B cell (primary cell): ENCODE results near the gene ENKUR. TPM values are rescaled to one million over a fixed set of nuclear protein-coding genes. Genes with fewer than 3 reads are reported as not detected.

ENCODE experiments used
- ATAC-seq: fragments of 200-7000 bp; cut with Tn5 transposase; one replicate; pipeline ENCODE4 v1.10.0; 2021; ENCODE audit warnings: low read depth, mild to moderate bottlenecking, moderate number of reproducible peaks, moderate library complexity
- CTCF ChIA-PET: fragments of 350-600 bp; sonication (Branson Sonifier 250); formaldehyde crosslinking; loops from one replicate; lab custom pipeline; 2021; ENCODE audit warnings: antibody characterized with exemption, inconsistent platforms; lab: Charles Lee
- POLR2A ChIA-PET: fragments of 350-600 bp; sonication (Branson Sonifier 250); formaldehyde crosslinking; loops from one replicate; lab custom pipeline; 2021; ENCODE audit warnings: antibody characterized with exemption; lab: Charles Lee
- DNase-seq: peaks from one replicate; pipeline ENCODE4 v3.0.0; 2013
- H2AFZ ChIP-seq: 2 replicates; pipeline ENCODE4 v1.6.1; 2012; ENCODE audit warnings: mild to moderate bottlenecking, low read depth, low read length; ENCODE audit not compliant: insufficient read depth, poor library complexity, severe bottlenecking
- H3K27ac ChIP-seq, 2 donors: 1 replicate in 1 of 2; 2 replicates in 1 of 2; pipeline ENCODE4 v1.5.1; 2012 to 2013; ENCODE audit warnings: low read length in 2 of 2, mild to moderate bottlenecking in 2 of 2, moderate library complexity in 1 of 2
- H3K27me3 ChIP-seq, 4 experiments: fragments of 200-600 bp in 1 of 4; sonication (generic) in 1 of 4; replicated peaks in 1 of 4; 1 replicate in 2 of 4; 2 replicates in 2 of 4; pipeline versions ENCODE4 v1.6.1 to v1.7.0; 2013 to 2016; ENCODE audit warnings: low read length in 3 of 4, mild to moderate bottlenecking in 2 of 4, mixed read lengths in 1 of 4, moderate library complexity in 1 of 4; ENCODE audit not compliant: insufficient read depth in 4 of 4, control insufficient read depth in 3 of 4; ENCODE audit errors: control extremely low read depth in 1 of 4
- H3K36me3 ChIP-seq, 2 experiments: replicated peaks in 1 of 2; 1 replicate in 1 of 2; 2 replicates in 1 of 2; pipeline versions ENCODE4 v1.6.1 to v1.7.1; 2013; ENCODE audit warnings: low read length in 1 of 2; ENCODE audit not compliant: insufficient read depth in 2 of 2, control insufficient read depth in 1 of 2; ENCODE audit errors: control extremely low read depth in 1 of 2, extremely low read depth in 1 of 2
- H3K4me1 ChIP-seq, 2 donors: fragments of 200-600 bp in 1 of 2; sonication (generic) in 1 of 2; 1 replicate in 1 of 2; 2 replicates in 1 of 2; pipeline versions ENCODE4 v1.5.1 to v1.6.1; 2013 to 2017; ENCODE audit warnings: low read length in 2 of 2; ENCODE audit not compliant: control insufficient read depth in 2 of 2, insufficient read depth in 2 of 2
- H3K4me2 ChIP-seq: replicated peaks from 2 replicates; pipeline ENCODE3; 2012; ENCODE audit warnings: mild to moderate bottlenecking, low read depth, low read length; ENCODE audit not compliant: poor library complexity, severe bottlenecking
- H3K4me3 ChIP-seq, 5 experiments: fragments of 200-600 bp in 1 of 5; sonication (generic) in 1 of 5; 1 replicate in 3 of 5; 2 replicates in 2 of 5; pipeline versions ENCODE4 v1.5.1 to v1.7.0; 2011 to 2016; ENCODE audit warnings: low read length in 4 of 5, mild to moderate bottlenecking in 4 of 5, low read depth in 2 of 5, control low read depth in 1 of 5, moderate library complexity in 1 of 5; ENCODE audit not compliant: insufficient read depth in 1 of 5; ENCODE audit errors: control extremely low read depth in 1 of 5, extremely low read depth in 1 of 5
- H3K79me2 ChIP-seq: fragments of 200-600 bp; sonication (generic); one replicate; pipeline ENCODE4 v1.6.0; 2016; ENCODE audit warnings: low read length; ENCODE audit not compliant: control insufficient read depth, insufficient read depth
- H3K9ac ChIP-seq: fragments of 200-600 bp; sonication (generic); 2 replicates; pipeline ENCODE4 v1.6.1; 2017; ENCODE audit warnings: mild to moderate bottlenecking, low read length, moderate library complexity
- H3K9me3 ChIP-seq, 3 donors: one replicate each; pipeline versions ENCODE4 v1.6.1 to v1.7.1; 2013; ENCODE audit warnings: low read length in 2 of 3; ENCODE audit not compliant: control insufficient read depth in 2 of 3, insufficient read depth in 1 of 3; ENCODE audit errors: control extremely low read depth in 1 of 3
- H4K20me1 ChIP-seq: 2 replicates; pipeline ENCODE4 v1.6.0; 2012; ENCODE audit warnings: mild to moderate bottlenecking, low read length; ENCODE audit not compliant: insufficient read depth, control insufficient read depth, poor library complexity, severe bottlenecking
- H3K27ac Mint-ChIP-seq: one replicate; pipeline ENCODE4 v1.8.0; 2021; ENCODE audit warnings: mixed read lengths
- H3K27me3 Mint-ChIP-seq: one replicate; pipeline ENCODE4 v1.8.0; 2021; ENCODE audit warnings: mixed read lengths
- H3K4me1 Mint-ChIP-seq: one replicate; pipeline ENCODE4 v1.8.0; 2021; ENCODE audit warnings: mixed read lengths
- H3K4me3 Mint-ChIP-seq: one replicate; pipeline ENCODE4 v1.8.0; 2021; ENCODE audit warnings: mixed read lengths
- H3K9me3 Mint-ChIP-seq: one replicate; pipeline ENCODE4 v1.8.0; 2022; ENCODE audit warnings: mixed read lengths; ENCODE audit not compliant: insufficient read depth
- EZH2 ChIP-seq: IDR thresholded peaks from 2 replicates; pipeline ENCODE4 v1.6.1; 2012; ENCODE audit warnings: borderline replicate concordance, low read depth, mild to moderate bottlenecking, moderate library complexity, low read length; ENCODE audit not compliant: insufficient read depth, poor library complexity, severe bottlenecking
- WGBS: methylation state at CpG from one replicate; pipeline ENCODE4 v1.1.5; 2013; ENCODE audit warnings: missing lambda C conversion rate; ENCODE audit not compliant: insufficient coverage; 5-methylcytosine and 5-hydroxymethylcytosine counted together
- intact Hi-C: fragments of 100-400 bp; cut with micrococcal nuclease; formaldehyde crosslinking; loops from one replicate; pipeline ENCODE4 v1.10.0; 2022
- polyA plus RNA-seq: library from polyadenylated mRNA; depleted of rRNA; stranded (reverse); fragments of >200 nt; gene quantifications from 2 replicates; pipeline ENCODE4 v1.2.3, GENCODE V29; 2012
- small RNA-seq: library from RNA; depleted of rRNA; stranded (forward); fragments of <200 nt; gene quantifications from one replicate; pipeline ENCODE3, GENCODE V24; 2012; ENCODE audit warnings: low replicate concordance, low read depth; ENCODE audit not compliant: insufficient read length
- total RNA-seq, 2 donors: library from RNA; stranded (reverse); fragments of 120-200 nt in 1 of 2; gene quantifications; 1 replicate in 1 of 2; 2 replicates in 1 of 2; pipeline versions ENCODE4 v1.2.3 to v1.2.4, GENCODE V29; 2013 to 2022
- TF ChIP-seq, protein P1 (sequence below): fragments of 200-600 bp; IDR thresholded peaks from one replicate; pipeline ENCODE4 v1.8.0; 2022; ENCODE audit warnings: antibody characterized with exemption, mild to moderate bottlenecking

The ENKUR gene
- total and polyA plus RNA-seq, 2 donors (not counting 1 experiment from before 2014, with no cell fraction given): not detected

DNA sequence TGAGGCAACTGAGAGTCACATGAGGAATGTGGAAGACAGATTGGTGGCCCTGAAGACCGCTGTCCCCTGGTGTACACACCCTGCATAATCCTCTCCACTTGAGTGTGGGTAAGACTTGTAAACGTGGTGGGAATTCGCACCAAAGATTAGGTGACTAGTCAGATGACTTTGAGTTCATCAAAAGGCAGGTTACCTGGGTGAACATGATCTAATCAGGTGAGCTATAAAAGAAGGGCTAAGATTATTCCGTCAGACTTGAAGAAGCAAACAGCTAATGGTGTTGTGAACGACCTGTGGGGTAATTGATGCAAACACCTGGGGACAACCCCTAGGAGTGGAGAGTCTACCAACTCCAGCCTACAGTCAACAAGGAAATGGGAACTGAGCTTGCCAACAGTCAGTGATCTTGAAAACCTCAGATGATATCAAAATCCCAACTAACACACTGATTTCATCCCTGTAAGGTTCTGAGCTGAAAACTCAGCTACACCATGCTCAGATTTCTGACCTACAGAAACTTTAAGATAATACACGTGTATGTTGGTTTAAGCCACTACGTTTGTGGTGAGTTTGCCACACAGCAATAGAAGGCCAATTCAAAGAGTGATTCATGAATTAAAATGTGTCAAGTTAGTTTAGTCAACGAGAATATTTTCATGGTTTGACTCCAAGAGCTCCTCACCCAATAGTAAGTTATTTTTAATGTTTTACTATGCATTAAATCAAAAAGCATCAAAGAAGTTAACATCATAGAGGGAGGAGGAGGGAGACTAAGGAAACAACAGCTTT lies 80.3 kb downstream of the ENKUR start:
- Histone ChIP-seq H3K36me3 (no peaks in the 10 kb centered on the region), H3K9me3 (no peaks in the 10 kb centered on the region), H3K4me1 (no peaks in the 10 kb centered on the region), H3K27me3 (no peaks in the 10 kb centered on the region), H3K79me2 (no peaks in the 10 kb centered on the region), H3K27ac (no peak overlapping the region), H4K20me1 (no peaks in the 10 kb centered on the region), H3K4me2 (no peak overlapping the region), H2AFZ (no peak overlapping the region), H3K9ac (no peak overlapping the region), H3K4me3 (no peak overlapping the region)
- Mint-ChIP-seq H3K27me3 (no peaks in the 10 kb centered on the region), H3K27ac (no peak overlapping the region), H3K9me3 (no peaks in the 10 kb centered on the region), H3K4me1 (no peaks in the 10 kb centered on the region), H3K4me3 (no peak overlapping the region)
- ATAC-seq (no peak), DNase-seq (no peak)
- TF ChIP-seq EZH2: no peak
- TF ChIP-seq, protein P1, sequence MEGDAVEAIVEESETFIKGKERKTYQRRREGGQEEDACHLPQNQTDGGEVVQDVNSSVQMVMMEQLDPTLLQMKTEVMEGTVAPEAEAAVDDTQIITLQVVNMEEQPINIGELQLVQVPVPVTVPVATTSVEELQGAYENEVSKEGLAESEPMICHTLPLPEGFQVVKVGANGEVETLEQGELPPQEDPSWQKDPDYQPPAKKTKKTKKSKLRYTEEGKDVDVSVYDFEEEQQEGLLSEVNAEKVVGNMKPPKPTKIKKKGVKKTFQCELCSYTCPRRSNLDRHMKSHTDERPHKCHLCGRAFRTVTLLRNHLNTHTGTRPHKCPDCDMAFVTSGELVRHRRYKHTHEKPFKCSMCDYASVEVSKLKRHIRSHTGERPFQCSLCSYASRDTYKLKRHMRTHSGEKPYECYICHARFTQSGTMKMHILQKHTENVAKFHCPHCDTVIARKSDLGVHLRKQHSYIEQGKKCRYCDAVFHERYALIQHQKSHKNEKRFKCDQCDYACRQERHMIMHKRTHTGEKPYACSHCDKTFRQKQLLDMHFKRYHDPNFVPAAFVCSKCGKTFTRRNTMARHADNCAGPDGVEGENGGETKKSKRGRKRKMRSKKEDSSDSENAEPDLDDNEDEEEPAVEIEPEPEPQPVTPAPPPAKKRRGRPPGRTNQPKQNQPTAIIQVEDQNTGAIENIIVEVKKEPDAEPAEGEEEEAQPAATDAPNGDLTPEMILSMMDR: no peak
- ChIA-PET POLR2A (no interaction called here), CTCF (interaction anchor here (0.7 kb wide), 1 partner anchor 297 kb away, joined by 3 read pairs; no protein-coding TSS in a partner anchor)
- intact Hi-C loops: no loop called here
- WGBS: 94% methylated on average over 4 of the region's 8 CpGs

Small RNAs within 50 kb of the gene (small RNA-seq; reads per million reads assigned to genes)
- gene AL512598.1: not detected

Other genes starting within 250 kb of the ENKUR start
- gene PRTFDC1, start 63.6 kb downstream of the ENKUR start, total RNA-seq: not detected in 2 replicates
- gene PRTFDC1, start 63.6 kb downstream of the ENKUR start, polyA plus RNA-seq: 0.22 and 0.63 TPM in 2 replicates
- gene THNSL1, start 454 bp upstream of the ENKUR start, total RNA-seq: 4.3 and 4.9 TPM in 2 replicates
- gene THNSL1, start 454 bp upstream of the ENKUR start, polyA plus RNA-seq: 0.62 and 0.72 TPM in 2 replicates
- not detected in 2 replicates for gene GPR158, start 158.8 kb upstream of the ENKUR start, total RNA-seq
- gene GPR158, start 158.8 kb upstream of the ENKUR start, polyA plus RNA-seq: not detected in 2 replicates